GM19395 (cell line): Measurements from ENCODE around the gene LST1.

Experiments
- ATAC-seq: cut with Tn5 transposase; IDR thresholded peaks from one replicate; pipeline ENCODE4 v1.9.1; 2021; ENCODE audit warnings: mild to moderate bottlenecking, moderate library complexity; ENCODE audit not compliant: unreplicated experiment

The LST1 gene

DNA sequence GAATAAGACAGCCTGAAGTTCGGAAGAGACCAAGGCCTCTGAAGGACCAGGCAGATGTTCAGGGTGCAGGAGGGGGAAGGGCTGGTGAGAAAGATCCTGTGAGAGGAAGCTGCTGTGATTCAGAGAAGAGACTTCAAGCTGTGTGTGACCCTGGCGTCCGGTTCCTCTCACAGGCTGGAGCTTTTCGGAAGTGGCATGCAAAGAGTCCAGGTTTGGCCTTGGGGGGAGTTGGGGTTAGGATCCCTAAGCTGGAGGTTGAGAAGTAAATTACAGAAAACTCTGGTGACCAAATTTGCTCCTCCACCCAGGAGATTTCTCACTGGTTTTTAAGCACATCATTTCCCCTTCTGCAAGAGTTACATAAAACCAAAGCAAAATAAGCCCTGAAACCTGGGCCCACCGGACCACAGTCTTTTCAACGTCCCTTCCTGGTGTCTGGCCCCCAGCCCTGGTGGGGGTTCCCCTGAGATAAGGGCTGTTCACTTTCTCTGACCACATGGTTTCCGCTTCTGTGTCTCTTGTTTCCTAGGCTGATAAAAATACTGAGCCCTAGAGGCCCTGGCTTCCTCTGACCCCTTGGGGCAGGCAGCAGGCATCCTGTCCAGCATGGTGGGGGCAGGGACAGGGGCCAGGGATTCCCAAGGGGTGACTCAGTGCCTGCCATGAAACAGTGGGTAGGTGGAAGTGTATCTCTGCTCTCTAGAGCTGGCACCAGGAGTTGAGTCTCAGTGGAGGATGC, 25.9 kb upstream of the LST1 start:
- ATAC-seq, result peak; percentile 66

DNA sequence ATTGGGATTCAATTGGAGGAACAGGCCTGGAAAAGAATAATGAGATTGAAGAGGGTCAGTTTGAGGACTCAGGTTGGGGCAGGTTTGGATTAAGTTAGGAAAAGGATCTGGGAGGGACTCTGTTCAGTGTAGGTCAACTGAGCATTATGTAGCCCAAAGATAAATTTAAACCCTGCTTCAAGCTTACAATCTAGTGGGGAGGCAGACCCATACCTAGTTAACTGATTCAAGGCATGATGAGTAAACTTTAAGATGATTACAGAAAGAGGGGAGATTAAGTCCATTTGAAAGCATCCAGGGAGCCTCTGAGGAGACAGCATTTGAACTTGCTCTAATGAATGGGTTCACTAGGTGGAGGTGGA, 25.4 kb upstream of the LST1 start:
- no peak for ATAC-seq

DNA sequence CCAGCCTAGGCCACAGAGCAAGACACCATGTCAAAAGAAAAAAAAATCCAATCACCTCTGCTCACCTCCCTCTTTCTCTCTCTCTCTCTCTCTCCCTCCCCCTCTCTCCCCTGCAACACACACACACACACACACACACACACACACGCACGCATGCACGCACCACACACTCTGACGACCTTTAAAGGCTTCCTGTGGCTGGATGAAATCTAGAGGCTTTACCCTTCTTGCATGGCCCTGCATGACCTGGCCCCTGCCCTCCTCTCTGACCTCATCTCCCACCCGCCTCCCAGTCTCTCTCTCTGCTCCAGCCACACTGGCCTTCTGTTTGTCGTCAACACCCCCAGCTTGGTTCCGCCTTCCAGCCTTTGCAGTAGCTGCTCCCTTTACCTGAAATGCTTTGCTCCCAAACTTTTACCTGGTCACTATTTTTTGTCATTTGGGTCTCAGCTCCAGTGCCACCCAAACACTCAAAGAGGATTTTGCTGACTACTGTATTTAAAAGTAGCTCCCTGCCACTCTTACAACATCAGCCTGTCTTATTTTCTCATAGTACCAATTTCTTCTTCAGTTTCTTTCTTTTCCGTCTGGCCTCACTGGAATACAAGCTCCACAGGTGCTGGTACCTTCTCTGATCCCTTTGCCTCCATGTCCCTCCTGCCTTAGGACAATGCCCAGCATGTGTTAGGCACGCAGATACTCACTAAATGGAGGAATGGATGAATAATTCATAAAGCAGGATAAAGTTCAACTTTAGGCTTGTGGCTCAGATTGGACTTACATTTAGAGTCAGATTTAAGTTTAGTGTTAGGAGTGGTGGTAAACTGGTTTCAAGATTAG, 18.3 kb upstream of the LST1 start:
- no peak for ATAC-seq

DNA sequence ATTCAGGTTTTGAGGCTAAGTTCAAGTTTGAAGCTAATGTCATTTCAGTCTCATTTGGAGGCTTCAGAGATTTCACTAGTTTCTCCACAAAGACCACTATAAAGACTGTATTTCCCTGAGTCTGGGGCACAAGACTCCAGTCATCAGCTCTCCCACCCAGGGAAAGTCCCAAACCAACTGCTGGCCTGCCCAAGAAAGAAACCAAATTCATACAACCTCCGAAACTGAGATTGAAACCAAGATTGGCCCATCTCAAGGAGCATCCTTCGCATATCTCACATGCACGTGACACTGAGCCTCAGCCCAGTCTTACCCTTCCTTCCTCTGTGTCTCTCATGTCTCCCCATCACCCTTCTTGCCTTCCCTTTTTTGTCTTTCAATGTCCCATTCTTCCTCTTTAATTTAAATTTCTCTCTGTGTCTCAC, 17.5 kb upstream of the LST1 start:
- ATAC-seq, result peak; percentile 61

DNA sequence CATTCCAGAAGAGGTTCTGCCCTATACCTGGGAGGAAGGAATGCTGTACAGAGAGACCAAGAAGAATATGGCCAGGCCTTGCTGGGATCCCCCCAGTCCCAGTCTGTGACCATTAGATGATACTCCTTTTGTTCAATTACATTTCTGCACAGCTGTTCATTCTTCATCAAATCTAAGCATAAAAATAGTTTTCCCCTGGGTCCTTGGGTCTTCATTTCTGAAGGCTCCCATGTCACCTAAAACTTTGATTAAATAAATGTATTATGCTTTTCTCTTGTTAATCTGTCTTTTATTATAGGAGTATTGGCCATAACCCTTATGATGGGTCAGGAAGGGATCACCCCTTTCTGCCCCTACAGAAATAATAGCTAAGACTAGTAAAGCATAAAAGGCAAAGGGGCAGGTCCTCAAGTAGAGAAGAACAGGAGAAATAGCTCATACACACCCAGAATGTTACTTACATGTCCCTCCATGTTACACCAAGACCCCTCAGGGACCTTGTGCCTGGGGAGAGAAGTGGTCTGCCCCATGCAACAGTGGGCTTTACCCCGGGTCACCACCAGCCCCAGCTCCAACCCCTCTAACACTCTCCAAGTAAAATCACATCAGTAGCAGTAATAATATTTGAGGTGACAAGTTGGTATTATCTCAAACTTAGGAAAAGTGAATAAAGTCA, 16.1 kb upstream of the LST1 start:
- no peak for ATAC-seq

DNA sequence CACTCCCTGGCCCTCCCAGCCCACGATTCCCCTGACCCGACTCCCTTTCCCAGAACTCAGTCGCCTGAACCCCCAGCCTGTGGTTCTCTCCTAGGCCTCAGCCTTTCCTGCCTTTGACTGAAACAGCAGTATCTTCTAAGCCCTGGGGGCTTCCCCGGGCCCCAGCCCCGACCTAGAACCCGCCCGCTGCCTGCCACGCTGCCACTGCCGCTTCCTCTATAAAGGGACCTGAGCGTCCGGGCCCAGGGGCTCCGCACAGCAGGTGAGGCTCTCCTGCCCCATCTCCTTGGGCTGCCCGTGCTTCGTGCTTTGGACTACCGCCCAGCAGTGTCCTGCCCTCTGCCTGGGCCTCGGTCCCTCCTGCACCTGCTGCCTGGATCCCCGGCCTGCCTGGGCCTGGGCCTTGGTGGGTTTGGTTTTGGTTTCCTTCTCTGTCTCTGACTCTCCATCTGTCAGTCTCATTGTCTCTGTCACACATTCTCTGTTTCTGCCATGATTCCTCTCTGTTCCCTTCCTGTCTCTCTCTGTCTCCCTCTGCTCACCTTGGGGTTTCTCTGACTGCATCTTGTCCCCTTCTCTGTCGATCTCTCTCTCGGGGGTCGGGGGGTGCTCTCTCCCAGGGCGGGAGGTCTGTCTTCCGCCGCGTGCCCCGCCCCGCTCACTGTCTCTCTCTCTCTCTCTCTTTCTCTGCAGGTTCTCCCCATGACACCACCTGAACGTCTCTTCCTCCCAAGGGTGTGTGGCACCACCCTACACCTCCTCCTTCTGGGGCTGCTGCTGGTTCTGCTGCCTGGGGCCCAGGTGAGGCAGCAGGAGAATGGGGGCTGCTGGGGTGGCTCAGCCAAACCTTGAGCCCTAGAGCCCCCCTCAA, 13.8 kb upstream of the LST1 start, which contains the start of gene LTA:
TSS of gene LTA (plus strand) at position 249 of the 871 bp plus-strand sequence. CDS start at position 703, 454 bp downstream.
- ATAC-seq, result peak; percentile 44

DNA sequence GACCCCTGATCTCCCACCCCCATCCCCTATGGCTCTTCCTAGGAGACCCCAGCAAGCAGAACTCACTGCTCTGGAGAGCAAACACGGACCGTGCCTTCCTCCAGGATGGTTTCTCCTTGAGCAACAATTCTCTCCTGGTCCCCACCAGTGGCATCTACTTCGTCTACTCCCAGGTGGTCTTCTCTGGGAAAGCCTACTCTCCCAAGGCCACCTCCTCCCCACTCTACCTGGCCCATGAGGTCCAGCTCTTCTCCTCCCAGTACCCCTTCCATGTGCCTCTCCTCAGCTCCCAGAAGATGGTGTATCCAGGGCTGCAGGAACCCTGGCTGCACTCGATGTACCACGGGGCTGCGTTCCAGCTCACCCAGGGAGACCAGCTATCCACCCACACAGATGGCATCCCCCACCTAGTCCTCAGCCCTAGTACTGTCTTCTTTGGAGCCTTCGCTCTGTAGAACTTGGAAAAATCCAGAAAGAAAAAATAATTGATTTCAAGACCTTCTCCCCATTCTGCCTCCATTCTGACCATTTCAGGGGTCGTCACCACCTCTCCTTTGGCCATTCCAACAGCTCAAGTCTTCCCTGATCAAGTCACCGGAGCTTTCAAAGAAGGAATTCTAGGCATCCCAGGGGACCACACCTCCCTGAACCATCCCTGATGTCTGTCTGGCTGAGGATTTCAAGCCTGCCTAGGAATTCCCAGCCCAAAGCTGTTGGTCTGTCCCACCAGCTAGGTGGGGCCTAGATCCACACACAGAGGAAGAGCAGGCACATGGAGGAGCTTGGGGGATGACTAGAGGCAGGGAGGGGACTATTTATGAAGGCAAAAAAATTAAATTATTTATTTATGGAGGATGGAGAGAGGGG, 12.6 kb upstream of the LST1 start:
- no peak for ATAC-seq

DNA sequence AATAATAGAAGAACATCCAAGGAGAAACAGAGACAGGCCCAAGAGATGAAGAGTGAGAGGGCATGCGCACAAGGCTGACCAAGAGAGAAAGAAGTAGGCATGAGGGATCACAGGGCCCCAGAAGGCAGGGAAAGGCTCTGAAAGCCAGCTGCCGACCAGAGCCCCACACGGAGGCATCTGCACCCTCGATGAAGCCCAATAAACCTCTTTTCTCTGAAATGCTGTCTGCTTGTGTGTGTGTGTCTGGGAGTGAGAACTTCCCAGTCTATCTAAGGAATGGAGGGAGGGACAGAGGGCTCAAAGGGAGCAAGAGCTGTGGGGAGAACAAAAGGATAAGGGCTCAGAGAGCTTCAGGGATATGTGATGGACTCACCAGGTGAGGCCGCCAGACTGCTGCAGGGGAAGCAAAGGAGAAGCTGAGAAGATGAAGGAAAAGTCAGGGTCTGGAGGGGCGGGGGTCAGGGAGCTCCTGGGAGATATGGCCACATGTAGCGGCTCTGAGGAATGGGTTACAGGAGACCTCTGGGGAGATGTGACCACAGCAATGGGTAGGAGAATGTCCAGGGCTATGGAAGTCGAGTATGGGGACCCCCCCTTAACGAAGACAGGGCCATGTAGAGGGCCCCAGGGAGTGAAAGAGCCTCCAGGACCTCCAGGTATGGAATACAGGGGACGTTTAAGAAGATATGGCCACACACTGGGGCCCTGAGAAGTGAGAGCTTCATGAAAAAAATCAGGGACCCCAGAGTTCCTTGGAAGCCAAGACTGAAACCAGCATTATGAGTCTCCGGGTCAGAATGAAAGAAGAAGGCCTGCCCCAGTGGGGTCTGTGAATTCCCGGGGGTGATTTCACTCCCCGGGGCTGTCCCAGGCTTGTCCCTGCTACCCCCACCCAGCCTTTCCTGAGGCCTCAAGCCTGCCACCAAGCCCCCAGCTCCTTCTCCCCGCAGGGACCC, 11.7 kb upstream of the LST1 start:
- ATAC-seq, result no peak

DNA sequence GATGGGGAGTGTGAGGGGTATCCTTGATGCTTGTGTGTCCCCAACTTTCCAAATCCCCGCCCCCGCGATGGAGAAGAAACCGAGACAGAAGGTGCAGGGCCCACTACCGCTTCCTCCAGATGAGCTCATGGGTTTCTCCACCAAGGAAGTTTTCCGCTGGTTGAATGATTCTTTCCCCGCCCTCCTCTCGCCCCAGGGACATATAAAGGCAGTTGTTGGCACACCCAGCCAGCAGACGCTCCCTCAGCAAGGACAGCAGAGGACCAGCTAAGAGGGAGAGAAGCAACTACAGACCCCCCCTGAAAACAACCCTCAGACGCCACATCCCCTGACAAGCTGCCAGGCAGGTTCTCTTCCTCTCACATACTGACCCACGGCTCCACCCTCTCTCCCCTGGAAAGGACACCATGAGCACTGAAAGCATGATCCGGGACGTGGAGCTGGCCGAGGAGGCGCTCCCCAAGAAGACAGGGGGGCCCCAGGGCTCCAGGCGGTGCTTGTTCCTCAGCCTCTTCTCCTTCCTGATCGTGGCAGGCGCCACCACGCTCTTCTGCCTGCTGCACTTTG, 10.7 kb upstream of the LST1 start, which contains the start of gene TNF:
TSS of gene TNF (plus strand) at position 231 of the 567 bp plus-strand sequence. CDS start at position 408, 177 bp downstream.
- no peak for ATAC-seq

DNA sequence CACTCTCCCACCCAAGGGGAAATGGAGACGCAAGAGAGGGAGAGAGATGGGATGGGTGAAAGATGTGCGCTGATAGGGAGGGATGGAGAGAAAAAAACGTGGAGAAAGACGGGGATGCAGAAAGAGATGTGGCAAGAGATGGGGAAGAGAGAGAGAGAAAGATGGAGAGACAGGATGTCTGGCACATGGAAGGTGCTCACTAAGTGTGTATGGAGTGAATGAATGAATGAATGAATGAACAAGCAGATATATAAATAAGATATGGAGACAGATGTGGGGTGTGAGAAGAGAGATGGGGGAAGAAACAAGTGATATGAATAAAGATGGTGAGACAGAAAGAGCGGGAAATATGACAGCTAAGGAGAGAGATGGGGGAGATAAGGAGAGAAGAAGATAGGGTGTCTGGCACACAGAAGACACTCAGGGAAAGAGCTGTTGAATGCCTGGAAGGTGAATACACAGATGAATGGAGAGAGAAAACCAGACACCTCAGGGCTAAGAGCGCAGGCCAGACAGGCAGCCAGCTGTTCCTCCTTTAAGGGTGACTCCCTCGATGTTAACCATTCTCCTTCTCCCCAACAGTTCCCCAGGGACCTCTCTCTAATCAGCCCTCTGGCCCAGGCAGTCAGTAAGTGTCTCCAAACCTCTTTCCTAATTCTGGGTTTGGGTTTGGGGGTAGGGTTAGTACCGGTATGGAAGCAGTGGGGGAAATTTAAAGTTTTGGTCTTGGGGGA, 10.0 kb upstream of the LST1 start:
- ATAC-seq, result no peak

DNA sequence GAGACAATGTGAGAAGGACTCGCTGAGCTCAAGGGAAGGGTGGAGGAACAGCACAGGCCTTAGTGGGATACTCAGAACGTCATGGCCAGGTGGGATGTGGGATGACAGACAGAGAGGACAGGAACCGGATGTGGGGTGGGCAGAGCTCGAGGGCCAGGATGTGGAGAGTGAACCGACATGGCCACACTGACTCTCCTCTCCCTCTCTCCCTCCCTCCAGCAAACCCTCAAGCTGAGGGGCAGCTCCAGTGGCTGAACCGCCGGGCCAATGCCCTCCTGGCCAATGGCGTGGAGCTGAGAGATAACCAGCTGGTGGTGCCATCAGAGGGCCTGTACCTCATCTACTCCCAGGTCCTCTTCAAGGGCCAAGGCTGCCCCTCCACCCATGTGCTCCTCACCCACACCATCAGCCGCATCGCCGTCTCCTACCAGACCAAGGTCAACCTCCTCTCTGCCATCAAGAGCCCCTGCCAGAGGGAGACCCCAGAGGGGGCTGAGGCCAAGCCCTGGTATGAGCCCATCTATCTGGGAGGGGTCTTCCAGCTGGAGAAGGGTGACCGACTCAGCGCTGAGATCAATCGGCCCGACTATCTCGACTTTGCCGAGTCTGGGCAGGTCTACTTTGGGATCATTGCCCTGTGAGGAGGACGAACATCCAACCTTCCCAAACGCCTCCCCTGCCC, 9.0 kb upstream of the LST1 start:
- ATAC-seq, result no peak

DNA sequence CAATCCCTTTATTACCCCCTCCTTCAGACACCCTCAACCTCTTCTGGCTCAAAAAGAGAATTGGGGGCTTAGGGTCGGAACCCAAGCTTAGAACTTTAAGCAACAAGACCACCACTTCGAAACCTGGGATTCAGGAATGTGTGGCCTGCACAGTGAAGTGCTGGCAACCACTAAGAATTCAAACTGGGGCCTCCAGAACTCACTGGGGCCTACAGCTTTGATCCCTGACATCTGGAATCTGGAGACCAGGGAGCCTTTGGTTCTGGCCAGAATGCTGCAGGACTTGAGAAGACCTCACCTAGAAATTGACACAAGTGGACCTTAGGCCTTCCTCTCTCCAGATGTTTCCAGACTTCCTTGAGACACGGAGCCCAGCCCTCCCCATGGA, 8.5 kb upstream of the LST1 start:
- no peak for ATAC-seq

DNA sequence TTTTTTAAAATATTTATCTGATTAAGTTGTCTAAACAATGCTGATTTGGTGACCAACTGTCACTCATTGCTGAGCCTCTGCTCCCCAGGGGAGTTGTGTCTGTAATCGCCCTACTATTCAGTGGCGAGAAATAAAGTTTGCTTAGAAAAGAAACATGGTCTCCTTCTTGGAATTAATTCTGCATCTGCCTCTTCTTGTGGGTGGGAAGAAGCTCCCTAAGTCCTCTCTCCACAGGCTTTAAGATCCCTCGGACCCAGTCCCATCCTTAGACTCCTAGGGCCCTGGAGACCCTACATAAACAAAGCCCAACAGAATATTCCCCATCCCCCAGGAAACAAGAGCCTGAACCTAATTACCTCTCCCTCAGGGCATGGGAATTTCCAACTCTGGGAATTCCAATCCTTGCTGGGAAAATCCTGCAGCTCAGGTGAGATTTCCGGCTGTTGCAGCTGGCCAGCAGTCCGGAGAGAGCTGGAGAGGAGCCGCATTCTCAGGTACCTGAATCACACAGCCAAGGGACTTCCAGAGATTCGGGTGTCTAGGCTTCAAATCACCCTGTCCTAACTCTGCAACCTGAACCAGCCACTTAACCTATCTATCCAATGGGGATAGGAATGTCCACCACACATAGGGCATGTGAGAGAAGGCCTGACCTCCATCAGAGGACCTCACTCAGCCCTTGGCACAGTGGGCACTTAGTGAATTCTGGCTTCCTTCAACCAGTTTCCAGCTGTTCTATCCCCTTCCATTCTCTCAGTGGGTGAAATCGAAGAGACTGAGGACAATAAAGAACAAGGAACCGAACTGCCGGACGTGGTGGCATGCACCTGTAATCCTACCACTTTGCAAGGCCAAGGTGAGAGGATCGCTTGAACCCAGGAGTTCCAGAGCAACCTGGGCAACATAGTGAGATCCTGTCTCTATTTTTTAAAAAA, 7.6 kb upstream of the LST1 start:
- no peak for ATAC-seq

DNA sequence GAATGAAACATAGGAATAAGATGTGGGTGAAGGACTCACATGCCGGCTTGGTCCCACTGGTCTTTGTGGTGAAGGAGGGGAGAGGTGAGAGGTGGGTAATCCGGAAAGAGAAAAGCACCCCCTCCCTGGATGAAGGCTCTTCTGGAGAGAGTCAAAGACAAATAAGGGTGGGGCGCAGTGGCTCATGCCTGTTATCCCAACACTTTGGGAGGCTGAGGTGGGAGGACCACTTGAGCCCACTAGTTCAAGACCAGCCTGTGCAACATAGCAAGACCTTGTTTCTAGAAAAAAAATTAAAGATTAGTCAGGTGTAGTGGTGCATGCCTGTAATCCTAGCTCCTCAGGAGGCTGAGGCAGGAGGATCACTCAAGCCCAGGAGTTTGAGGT, 7.0 kb upstream of the LST1 start:
- ATAC-seq, result no peak

DNA sequence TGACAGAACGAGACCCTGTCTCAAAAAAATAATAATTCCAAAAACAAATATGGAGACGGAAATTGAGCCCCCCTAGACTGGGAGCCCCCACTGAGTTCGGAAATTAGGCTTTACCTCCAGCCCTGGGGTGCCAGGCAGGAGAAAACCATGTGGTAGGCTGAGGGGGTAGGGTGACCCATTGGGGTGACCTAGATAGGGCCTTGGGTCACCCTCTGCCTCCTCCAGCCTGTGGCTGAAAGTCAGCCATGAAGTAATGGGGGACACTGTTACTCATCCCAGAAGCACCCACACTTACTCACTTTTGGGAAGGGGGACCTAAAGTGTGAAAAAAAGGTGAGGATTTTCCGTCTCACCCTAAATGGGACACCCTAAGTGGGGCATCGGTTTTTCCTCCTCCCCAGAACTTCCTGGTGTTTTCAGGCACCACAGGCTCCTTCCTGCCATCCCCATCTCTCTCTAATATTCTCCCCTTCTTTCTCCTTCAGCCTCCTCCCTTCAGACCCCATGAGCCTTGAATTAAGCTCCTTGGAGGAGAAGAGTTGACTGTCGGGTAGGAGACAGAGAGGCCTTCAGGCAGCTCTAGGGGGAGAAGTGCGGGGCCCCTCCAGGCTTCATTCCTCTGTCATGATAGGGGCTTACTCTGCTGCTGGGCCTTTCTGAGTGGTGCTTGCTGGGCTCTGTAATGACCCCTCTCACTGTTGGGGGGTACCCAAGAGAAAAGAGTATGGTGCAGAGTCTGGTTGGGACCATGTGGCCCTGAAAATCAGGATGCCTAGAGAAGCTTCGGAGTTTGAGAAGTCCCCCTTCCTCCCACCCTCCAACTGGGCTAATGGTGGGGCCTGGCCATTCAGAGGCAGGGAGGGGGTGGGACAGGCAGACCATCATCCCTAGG, 6.3 kb upstream of the LST1 start:
- no peak for ATAC-seq
